ENCODE results near the gene CPSF3.

CPSF3 gene

DNA sequence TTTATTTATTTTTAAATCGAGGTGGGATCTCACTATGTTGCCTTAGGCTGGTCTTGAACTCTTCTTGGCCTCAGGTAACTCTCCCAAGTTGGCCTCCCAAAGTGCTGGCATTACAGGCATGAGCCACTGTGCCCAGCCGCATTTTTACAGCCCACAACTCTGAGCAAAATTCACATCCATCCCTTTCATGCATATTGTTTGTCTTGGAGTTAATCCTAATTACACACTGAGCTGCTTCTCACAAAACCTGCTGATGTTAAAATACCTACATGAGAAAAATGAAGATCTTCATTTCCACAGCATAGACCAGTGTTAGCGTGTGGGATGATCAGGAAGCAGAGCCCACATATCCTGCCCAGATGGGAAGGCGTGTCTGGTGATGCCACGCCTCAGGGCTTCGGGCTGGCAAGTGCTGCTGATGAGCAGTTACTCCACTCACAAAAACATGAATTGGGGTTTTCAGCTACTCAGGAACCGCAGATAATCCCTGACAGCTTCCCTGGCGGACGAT, 14.8 kb upstream of the CPSF3 start:
- in situ Hi-C loops (cut with MboI; ENCODE audit: low pct_unique_long_range_greater_than_20kb, low sequenced_read_pairs, unreplicated experiment): no loop called here
- TF ChIP-seq, protein P1, sequence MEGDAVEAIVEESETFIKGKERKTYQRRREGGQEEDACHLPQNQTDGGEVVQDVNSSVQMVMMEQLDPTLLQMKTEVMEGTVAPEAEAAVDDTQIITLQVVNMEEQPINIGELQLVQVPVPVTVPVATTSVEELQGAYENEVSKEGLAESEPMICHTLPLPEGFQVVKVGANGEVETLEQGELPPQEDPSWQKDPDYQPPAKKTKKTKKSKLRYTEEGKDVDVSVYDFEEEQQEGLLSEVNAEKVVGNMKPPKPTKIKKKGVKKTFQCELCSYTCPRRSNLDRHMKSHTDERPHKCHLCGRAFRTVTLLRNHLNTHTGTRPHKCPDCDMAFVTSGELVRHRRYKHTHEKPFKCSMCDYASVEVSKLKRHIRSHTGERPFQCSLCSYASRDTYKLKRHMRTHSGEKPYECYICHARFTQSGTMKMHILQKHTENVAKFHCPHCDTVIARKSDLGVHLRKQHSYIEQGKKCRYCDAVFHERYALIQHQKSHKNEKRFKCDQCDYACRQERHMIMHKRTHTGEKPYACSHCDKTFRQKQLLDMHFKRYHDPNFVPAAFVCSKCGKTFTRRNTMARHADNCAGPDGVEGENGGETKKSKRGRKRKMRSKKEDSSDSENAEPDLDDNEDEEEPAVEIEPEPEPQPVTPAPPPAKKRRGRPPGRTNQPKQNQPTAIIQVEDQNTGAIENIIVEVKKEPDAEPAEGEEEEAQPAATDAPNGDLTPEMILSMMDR (IDR thresholded peaks at IDR 0.05; ENCODE audit: extremely low read depth, insufficient read depth, missing control alignments): no peak
- no peak for DNase-seq (ENCODE audit: low spot score)

DNA sequence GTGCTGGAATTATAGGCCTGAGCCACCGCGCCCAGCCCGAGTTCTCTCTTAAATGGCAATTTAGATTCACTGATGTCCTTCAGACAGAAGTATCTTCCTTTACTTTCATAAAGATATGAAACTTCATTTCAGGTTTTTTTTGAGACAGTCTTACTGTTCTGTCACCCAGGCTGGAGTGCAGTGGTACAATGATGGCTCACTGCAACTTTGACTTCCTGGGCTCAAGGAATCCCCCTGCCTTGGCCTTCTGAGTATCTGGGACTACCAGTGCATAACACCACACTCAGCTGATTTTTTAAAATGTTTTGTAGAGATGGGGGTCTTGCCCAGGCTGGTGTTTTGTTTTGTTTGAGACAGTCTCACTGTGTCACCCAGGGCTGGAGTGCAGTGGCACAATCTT, 13.3 kb upstream of the CPSF3 start:
- in situ Hi-C loops (cut with MboI; ENCODE audit: low pct_unique_long_range_greater_than_20kb, low sequenced_read_pairs, unreplicated experiment): no loop called here
- TF ChIP-seq, protein P1 (IDR thresholded peaks at IDR 0.05; ENCODE audit: extremely low read depth, insufficient read depth, missing control alignments): no peak
- no peak for DNase-seq (ENCODE audit: low spot score)

DNA sequence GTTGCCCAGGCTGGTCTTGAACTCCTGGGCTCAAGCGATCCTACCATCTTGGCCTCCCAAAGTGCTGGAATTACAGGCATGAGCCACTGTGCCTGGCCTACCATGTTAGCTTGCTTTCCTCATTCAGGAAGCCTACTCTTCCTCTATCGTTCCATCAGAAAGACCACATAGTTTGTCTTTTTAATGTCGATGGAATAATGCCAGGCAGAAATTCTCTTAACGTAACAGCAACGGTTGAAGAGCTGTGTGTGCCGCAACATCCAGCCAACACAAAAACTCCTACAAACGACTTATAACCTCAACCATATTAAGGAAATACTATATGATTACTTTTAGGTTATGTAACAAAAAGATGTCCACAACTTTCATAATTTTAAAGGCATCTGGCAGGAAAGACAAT, 10.7 kb upstream of the CPSF3 start:
- DNase-seq (ENCODE audit: low spot score): no peak
- in situ Hi-C loops (cut with MboI; ENCODE audit: low pct_unique_long_range_greater_than_20kb, low sequenced_read_pairs, unreplicated experiment): no loop called here
- TF ChIP-seq, protein P1 (IDR thresholded peaks at IDR 0.05; ENCODE audit: extremely low read depth, insufficient read depth, missing control alignments): no peak

DNA sequence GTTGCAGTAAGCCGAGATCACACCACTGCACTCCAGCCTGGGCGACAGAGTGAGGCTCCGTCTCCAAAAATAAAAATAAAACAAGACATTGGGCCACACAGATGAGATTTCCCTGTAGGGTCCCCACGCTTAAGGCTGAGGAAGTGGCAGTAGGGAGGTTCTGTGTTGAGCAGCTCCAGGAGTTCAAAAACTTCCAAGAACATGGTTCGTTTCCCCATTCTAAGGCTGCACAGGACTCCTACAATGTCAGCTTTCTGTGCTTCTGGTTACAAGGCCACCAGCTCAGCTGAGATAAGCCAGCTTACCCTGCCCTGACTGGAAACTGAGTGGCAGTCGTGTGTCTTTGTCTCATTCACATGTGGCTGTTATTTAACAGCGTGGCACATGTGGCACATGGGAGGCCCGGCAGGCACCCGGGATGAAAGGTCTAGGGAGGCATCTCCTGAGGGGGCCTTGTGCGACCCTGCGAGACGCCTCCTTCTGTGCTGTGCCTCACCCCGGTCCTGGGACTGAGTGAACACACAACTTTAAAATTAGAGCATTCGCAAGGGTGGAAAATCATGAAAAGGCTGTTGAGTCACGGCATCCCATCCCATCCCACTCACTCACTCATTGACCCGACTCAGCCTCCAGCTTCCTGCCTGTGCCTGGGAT, 7.8 kb upstream of the CPSF3 start:
- no peak for DNase-seq (ENCODE audit: low spot score)

DNA sequence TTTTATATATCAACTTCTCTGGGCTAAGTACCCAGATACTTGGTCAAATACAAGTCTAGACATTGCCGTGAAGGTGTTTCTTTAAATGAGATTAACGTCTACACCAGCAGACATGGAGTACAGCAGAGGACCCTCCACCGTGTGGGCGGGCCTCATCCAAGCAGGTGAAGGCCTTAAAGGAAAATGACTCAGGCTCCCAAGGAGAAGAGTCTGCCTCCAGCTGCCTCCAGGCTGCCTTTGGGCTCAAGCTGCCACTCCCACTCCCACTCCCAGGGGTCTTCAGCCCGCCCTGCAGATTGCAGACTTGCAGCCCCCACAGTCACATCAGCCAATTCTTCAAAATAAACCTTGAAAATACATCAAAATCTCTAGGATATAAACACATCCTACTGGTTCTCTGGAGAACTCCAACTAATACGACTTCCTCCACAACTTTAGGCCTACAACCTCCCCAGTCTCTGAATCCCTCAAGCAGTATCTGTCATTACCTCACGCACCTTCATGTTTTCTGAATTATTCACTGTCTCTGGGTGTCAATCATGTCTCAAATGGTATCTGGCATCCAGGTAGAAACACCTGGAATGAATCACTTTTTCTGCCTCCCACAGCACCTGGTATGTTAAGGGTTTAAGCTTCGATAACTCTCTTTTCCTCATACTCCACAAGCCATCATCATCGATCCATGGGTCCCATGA, 7.0 kb upstream of the CPSF3 start:
- in situ Hi-C loops (cut with MboI; ENCODE audit: low pct_unique_long_range_greater_than_20kb, low sequenced_read_pairs, unreplicated experiment): no loop called here
- TF ChIP-seq, protein P1 (IDR thresholded peaks at IDR 0.05; ENCODE audit: extremely low read depth, insufficient read depth, missing control alignments): no peak
- no peak for DNase-seq (ENCODE audit: low spot score)

More for the DNA sequence above, 7.8 kb upstream of the CPSF3 start:
- in situ Hi-C loops (cut with MboI; ENCODE audit: low pct_unique_long_range_greater_than_20kb, low sequenced_read_pairs, unreplicated experiment): no loop called here
- TF ChIP-seq, protein P1 (IDR thresholded peaks at IDR 0.05; ENCODE audit: extremely low read depth, insufficient read depth, missing control alignments): no peak

DNA sequence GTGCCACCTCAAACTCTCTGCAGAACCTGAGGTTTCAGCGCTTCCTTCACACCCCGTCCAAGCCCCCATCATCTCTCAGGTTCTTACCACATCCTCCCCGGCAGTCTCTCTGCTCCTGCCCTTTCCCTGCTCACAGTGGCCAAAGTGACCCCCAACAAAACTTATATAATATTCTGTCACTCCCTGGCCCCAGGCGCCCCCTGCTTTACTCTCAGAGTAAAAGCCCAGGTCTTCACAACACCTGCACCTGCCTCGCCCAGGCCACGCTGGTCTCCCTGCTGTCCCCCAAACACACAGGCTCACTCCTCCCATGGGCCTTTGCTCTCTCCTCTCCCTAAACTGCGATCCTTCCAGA, 6.5 kb upstream of the CPSF3 start:
- DNase-seq (ENCODE audit: low spot score): no peak
- in situ Hi-C loops (cut with MboI; ENCODE audit: low pct_unique_long_range_greater_than_20kb, low sequenced_read_pairs, unreplicated experiment): no loop called here
- TF ChIP-seq, protein P1 (IDR thresholded peaks at IDR 0.05; ENCODE audit: extremely low read depth, insufficient read depth, missing control alignments): no peak

All from GM13977 (cell line).